Calu3 (cell line): Measurements from ENCODE around the gene LTA4H. TPM values are rescaled to one million over a fixed set of nuclear protein-coding genes. Genes with fewer than 3 reads are reported as not detected.

ENCODE experiments used
- BruUV-seq: library from RNA; stranded (reverse); fragments of 400-500 nt; replicated peaks from 2 replicates; lab custom pipeline; 2021; lab: Mats Ljungman, UMichigan
- CTCF ChIA-PET: fragments of 300-600 bp; sonication (Branson Sonifier 250); formaldehyde crosslinking; loops from one replicate; lab custom pipeline; 2022; ENCODE audit warnings: antibody characterized with exemption; lab: Charles Lee
- DNase-seq: peaks from one replicate; pipeline ENCODE4 v3.0.0; 2022
- H3K27ac Mint-ChIP-seq: one replicate; pipeline ENCODE4 v1.8.0; 2022; ENCODE audit warnings: mixed read lengths; ENCODE audit not compliant: unreplicated experiment
- H3K27me3 Mint-ChIP-seq: one replicate; pipeline ENCODE4 v1.8.0; 2022; ENCODE audit warnings: mixed read lengths; ENCODE audit not compliant: unreplicated experiment
- H3K36me3 Mint-ChIP-seq: one replicate; pipeline ENCODE4 v1.8.0; 2022; ENCODE audit warnings: mild to moderate bottlenecking, moderate library complexity, mixed read lengths; ENCODE audit not compliant: insufficient read depth, unreplicated experiment
- H3K4me1 Mint-ChIP-seq: one replicate; pipeline ENCODE4 v1.8.0; 2022; ENCODE audit warnings: mild to moderate bottlenecking, low read depth, mixed read lengths; ENCODE audit not compliant: unreplicated experiment
- H3K4me3 Mint-ChIP-seq: one replicate; pipeline ENCODE4 v1.8.0; 2022; ENCODE audit warnings: mild to moderate bottlenecking, low read depth, moderate library complexity, mixed read lengths; ENCODE audit not compliant: unreplicated experiment
- H3K9me3 Mint-ChIP-seq: one replicate; pipeline ENCODE4 v1.8.0; 2022; ENCODE audit warnings: low read depth, mixed read lengths; ENCODE audit not compliant: unreplicated experiment
- intact Hi-C: fragments of 100-400 bp; cut with micrococcal nuclease; formaldehyde crosslinking; loops from one replicate; pipeline ENCODE4 v1.10.0; 2022; ENCODE audit not compliant: unreplicated experiment
- total RNA-seq: library from RNA; stranded (reverse); gene quantifications from 2 replicates; pipeline ENCODE4 v1.2.3, GENCODE V29; 2022
- TF ChIP-seq, protein P1 (sequence below): fragments of 200-600 bp; IDR thresholded peaks from one replicate; pipeline ENCODE4 v1.8.0; 2022; ENCODE audit warnings: antibody characterized with exemption; ENCODE audit not compliant: unreplicated experiment

Gene LTA4H
- total RNA-seq, 1 experiment from 2014 or later: 105 TPM

GRCh38 chr12:96025518-96025917 lies 9.9 kb downstream of the LTA4H start:
- Mint-ChIP-seq H3K36me3 (peaks cover 21% of the 10 kb centered on the region), H3K27me3 (no peaks in the 10 kb centered on the region), H3K4me3 (no peak overlapping the region), H3K4me1 (peaks cover 11% of the 10 kb centered on the region), H3K27ac (no peak overlapping the region), H3K9me3 (no peaks in the 10 kb centered on the region)
- no peak for DNase-seq
- intact Hi-C loops: no loop called here
- CTCF ChIA-PET: interaction anchor here (0.6 kb wide), 1 partner anchor 130 kb away, joined by 3 read pairs; no protein-coding TSS in a partner anchor
- no TSS peak for BruUV-seq
- TF ChIP-seq, protein P1, sequence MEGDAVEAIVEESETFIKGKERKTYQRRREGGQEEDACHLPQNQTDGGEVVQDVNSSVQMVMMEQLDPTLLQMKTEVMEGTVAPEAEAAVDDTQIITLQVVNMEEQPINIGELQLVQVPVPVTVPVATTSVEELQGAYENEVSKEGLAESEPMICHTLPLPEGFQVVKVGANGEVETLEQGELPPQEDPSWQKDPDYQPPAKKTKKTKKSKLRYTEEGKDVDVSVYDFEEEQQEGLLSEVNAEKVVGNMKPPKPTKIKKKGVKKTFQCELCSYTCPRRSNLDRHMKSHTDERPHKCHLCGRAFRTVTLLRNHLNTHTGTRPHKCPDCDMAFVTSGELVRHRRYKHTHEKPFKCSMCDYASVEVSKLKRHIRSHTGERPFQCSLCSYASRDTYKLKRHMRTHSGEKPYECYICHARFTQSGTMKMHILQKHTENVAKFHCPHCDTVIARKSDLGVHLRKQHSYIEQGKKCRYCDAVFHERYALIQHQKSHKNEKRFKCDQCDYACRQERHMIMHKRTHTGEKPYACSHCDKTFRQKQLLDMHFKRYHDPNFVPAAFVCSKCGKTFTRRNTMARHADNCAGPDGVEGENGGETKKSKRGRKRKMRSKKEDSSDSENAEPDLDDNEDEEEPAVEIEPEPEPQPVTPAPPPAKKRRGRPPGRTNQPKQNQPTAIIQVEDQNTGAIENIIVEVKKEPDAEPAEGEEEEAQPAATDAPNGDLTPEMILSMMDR: no peak

GRCh38 chr12:96020314-96021003 lies 14.9 kb downstream of the LTA4H start:
- Mint-ChIP-seq H3K4me1 (no peaks in the 10 kb centered on the region), H3K36me3 (peaks cover 28% of the 10 kb centered on the region), H3K9me3 (no peaks in the 10 kb centered on the region), H3K27ac (no peak overlapping the region), H3K27me3 (no peaks in the 10 kb centered on the region), H3K4me3 (no peak overlapping the region)
- TF ChIP-seq, protein P1: no peak
- CTCF ChIA-PET: interaction anchor here (2.2 kb wide), 1 partner anchor 15 kb away, joined by 5 read pairs; the partner anchor contains the start of gene LTA4H
- no TSS peak for BruUV-seq
- intact Hi-C loops: no loop called here
- no peak for DNase-seq

- Mint-ChIP-seq H3K9me3 (no peaks in the 10 kb centered on the region), H3K36me3 (peaks cover 30% of the 10 kb centered on the region), H3K4me1 (no peaks in the 10 kb centered on the region), H3K27ac (no peak overlapping the region), H3K27me3 (no peaks in the 10 kb centered on the region), H3K4me3 (no peak overlapping the region)
- intact Hi-C loops: loop anchor here (1.0 kb wide), 2 partner anchors 43 to 501 kb away; no protein-coding TSS in a partner anchor
- TF ChIP-seq, protein P1: peak; percentile 48
- no TSS peak for BruUV-seq
- CTCF ChIA-PET: no interaction called here
- peak; percentile 49 for DNase-seq
These were observed 19.7 kb downstream of the LTA4H start for GRCh38 chr12:96015672-96016071.

DNA sequence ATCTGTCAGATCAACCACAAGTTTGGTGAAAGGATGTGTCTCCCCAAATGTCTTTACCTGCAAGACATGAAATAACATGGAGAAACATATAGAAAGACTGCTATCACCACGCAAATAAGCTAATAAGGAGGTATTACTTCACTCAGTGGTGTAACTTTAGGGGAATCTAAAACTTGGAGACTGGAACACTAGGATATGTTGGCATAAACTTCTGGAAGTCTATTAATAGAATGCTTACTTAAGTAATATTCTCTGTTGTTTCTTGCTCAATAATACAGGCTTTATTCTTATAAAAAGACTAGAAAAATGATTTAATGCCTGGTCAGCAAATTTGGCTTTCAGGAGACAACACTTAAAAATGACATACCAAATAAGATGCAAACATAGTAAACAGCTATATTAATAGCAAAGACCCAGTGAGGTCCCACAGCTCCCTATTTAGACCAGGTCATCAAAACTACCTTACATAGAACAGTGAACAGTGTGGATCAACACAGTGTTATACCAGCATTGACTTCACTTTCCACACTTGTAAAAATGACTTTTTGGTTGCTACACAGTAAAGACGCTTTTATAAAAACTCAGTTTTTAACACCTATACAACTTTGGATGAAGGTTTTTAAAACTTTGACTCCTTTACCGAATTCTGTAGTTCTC lies 20.3 kb downstream of the LTA4H start:
- no peaks in the 10 kb centered on the region for H3K9me3 Mint-ChIP-seq
- no peaks in the 10 kb centered on the region for H3K4me1 Mint-ChIP-seq
- BruUV-seq: no TSS peak
- H3K4me3 Mint-ChIP-seq: no peak overlapping the region
- TF ChIP-seq, protein P1: no peak
- intact Hi-C loops: loop anchor here (1.0 kb wide), 2 partner anchors 43 to 501 kb away; no protein-coding TSS in a partner anchor
- no peak for DNase-seq
- peaks cover 26% of the 10 kb centered on the region for H3K36me3 Mint-ChIP-seq
- CTCF ChIA-PET: interaction anchor here (0.6 kb wide), 1 partner anchor 43 kb away, joined by 6 read pairs; no protein-coding TSS in a partner anchor
- no peak overlapping the region for H3K27ac Mint-ChIP-seq
- no peaks in the 10 kb centered on the region for H3K27me3 Mint-ChIP-seq
